Naive thymus-derived CD4-positive, alpha-beta T cell (primary cell): Measurements from ENCODE around the gene KIT. TPM values are rescaled to one million over a fixed set of nuclear protein-coding genes. Genes with fewer than 3 reads are reported as not detected.

Source experiments
- ATAC-seq: fragments of 150-1000 bp; cut with Tn5 transposase; 2 replicates; pipeline ENCODE4 v1.10.0; 2021; ENCODE audit warnings: mild to moderate bottlenecking, moderate library complexity
- CTCF ChIA-PET: fragments of 350-600 bp; sonication (Branson Sonifier 250); formaldehyde crosslinking; loops from one replicate; lab custom pipeline; 2021; ENCODE audit warnings: antibody characterized with exemption; lab: Charles Lee
- POLR2A ChIA-PET: fragments of 350-600 bp; sonication (Branson Sonifier 250); formaldehyde crosslinking; loops from one replicate; lab custom pipeline; 2021; ENCODE audit warnings: antibody characterized with exemption, inconsistent platforms; lab: Charles Lee
- DNase-seq, 9 donors: peaks; one replicate each; pipeline versions ENCODE4 v3.0.0 to v3.0.0-alpha.2; 2020 to 2022; ENCODE audit warnings: mixed read lengths in 1 of 9
- H3K27ac ChIP-seq: one replicate; pipeline ENCODE4 v1.7.0; 2013; ENCODE audit warnings: mild to moderate bottlenecking, low read depth, low read length, moderate library complexity
- H3K27me3 ChIP-seq, 2 donors: one replicate each; pipeline ENCODE4 v1.7.0; 2013; ENCODE audit warnings: low read length in 2 of 2, mild to moderate bottlenecking in 2 of 2, moderate library complexity in 2 of 2; ENCODE audit not compliant: control insufficient read depth in 2 of 2, insufficient read depth in 2 of 2
- H3K36me3 ChIP-seq, 3 experiments: 1 replicate in 2 of 3; 2 replicates in 1 of 3; pipeline ENCODE4 v1.7.0; 2013; ENCODE audit warnings: low read length in 3 of 3, mild to moderate bottlenecking in 3 of 3, moderate library complexity in 1 of 3; ENCODE audit not compliant: insufficient read depth in 3 of 3, control insufficient read depth in 2 of 3
- H3K4me1 ChIP-seq, 2 donors: one replicate each; pipeline ENCODE4 v1.7.0; 2013; ENCODE audit warnings: low read length in 2 of 2, mild to moderate bottlenecking in 2 of 2, moderate library complexity in 1 of 2; ENCODE audit not compliant: control insufficient read depth in 2 of 2, insufficient read depth in 2 of 2
- H3K4me3 ChIP-seq: 2 replicates; pipeline ENCODE4 v1.7.0; 2013; ENCODE audit warnings: mild to moderate bottlenecking, low read length
- H3K9me3 ChIP-seq, 3 experiments: 1 replicate in 2 of 3; 2 replicates in 1 of 3; pipeline ENCODE4 v1.7.0; 2013; ENCODE audit warnings: low read length in 3 of 3; ENCODE audit not compliant: control insufficient read depth in 2 of 3
- H3K27ac Mint-ChIP-seq, 9 donors: one replicate each; pipeline ENCODE4 v1.8.0; 2020 to 2022; ENCODE audit warnings: mixed read lengths in 9 of 9, mild to moderate bottlenecking in 8 of 9, moderate library complexity in 5 of 9, inconsistent platforms in 2 of 9
- H3K27me3 Mint-ChIP-seq, 5 donors: one replicate each; pipeline ENCODE4 v1.8.0; 2021 to 2022; ENCODE audit warnings: mixed read lengths in 5 of 5, mild to moderate bottlenecking in 1 of 5
- H3K36me3 Mint-ChIP-seq, 5 donors: one replicate each; pipeline ENCODE4 v1.8.0; 2020 to 2022; ENCODE audit warnings: mixed read lengths in 5 of 5, mild to moderate bottlenecking in 3 of 5, inconsistent platforms in 1 of 5
- H3K4me1 Mint-ChIP-seq, 7 donors: one replicate each; pipeline ENCODE4 v1.8.0; 2020 to 2022; ENCODE audit warnings: mixed read lengths in 7 of 7, mild to moderate bottlenecking in 3 of 7, inconsistent platforms in 1 of 7
- H3K4me3 Mint-ChIP-seq, 10 donors: one replicate each; pipeline ENCODE4 v1.8.0; 2020 to 2022; ENCODE audit warnings: mild to moderate bottlenecking in 10 of 10, mixed read lengths in 10 of 10, moderate library complexity in 6 of 10, inconsistent platforms in 2 of 10
- H3K9me3 Mint-ChIP-seq, 11 donors: one replicate each; pipeline ENCODE4 v1.8.0; 2020 to 2022; ENCODE audit warnings: mixed read lengths in 11 of 11, mild to moderate bottlenecking in 4 of 11, inconsistent platforms in 1 of 11, moderate library complexity in 1 of 11
- intact Hi-C, 2 donors: fragments of 100-400 bp; cut with micrococcal nuclease; formaldehyde crosslinking; loops; one replicate each; pipeline ENCODE4 v1.15.1; 2023
- polyA plus RNA-seq, 2 donors: library from polyadenylated mRNA; unstranded; fragments of 300-500 nt; fragmentation: Illumina TruSeq; gene quantifications; one replicate each; pipeline ENCODE4 v1.2.3, GENCODE V29; 2021
- total RNA-seq, 6 experiments: library from RNA in 5 of 6; stranded (reverse) in 5 of 6; gene quantifications; 1 replicate in 5 of 6; 2 replicates in 1 of 6; pipeline ENCODE4 v1.2.3 and lab custom pipeline; 2021 to 2026

The KIT gene
- total and polyA plus RNA-seq, 7 experiments from 2014 or later = 0.08 to 1.2 (median 0.16) TPM; not detected in 1

DNA sequence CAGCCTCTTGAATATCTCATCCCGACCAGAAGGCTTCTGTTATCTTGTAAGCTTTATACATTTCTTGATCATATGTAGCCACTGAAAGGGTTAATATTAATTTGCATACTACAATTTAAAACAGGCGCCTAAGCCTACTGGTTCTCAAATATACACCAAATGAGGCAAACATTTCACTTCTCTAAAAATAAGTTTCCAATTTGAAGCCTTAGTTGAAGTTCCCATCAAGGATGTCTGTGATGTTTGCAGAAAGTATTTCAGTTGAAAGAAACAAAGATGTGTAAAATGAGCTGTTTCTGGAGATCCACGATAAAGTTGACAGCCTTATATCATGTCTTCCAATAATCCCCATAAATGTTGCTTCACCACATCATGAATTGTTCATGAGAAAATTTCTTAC, 70.6 kb downstream of the KIT start:
- ChIA-PET CTCF (no interaction called here), POLR2A (no interaction called here)
- H3K36me3 ChIP-seq = no peaks in the 10 kb centered on the region
- Mint-ChIP-seq H3K4me1 (peaks cover 0 to 1% (median 0%) of the 10 kb centered on the region in 7 donors), H3K9me3 (peaks cover 0 to 4% (median 0%) of the 10 kb centered on the region in 11 donors), H3K4me3 (no peak overlapping the region), H3K27me3 (peaks cover 0 to 2% (median 0%) of the 10 kb centered on the region in 5 donors), H3K36me3 (no peaks in the 10 kb centered on the region), H3K27ac (no peak overlapping the region)
- intact Hi-C loops = no loop called here
- no peak overlapping the region for H3K4me3 ChIP-seq
- no peak overlapping the region for H3K27ac ChIP-seq
- DNase-seq (no peak), ATAC-seq (no peak)
- no peaks in the 10 kb centered on the region for H3K9me3 ChIP-seq
- no peaks in the 10 kb centered on the region for H3K27me3 ChIP-seq
- H3K4me1 ChIP-seq = no peaks in the 10 kb centered on the region

DNA sequence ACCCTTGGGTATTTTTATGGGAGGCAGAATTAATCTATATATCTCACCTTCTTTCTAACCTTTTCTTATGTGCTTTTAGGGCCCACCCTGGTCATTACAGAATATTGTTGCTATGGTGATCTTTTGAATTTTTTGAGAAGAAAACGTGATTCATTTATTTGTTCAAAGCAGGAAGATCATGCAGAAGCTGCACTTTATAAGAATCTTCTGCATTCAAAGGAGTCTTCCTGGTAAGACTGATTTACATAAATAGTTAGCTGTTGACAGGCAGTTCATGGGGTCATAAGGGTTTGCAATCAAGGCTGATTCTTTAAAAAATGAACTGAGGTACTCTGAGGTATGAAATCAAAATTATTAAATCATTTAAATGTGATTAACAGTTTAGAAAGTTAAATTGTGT, 71.5 kb downstream of the KIT start:
- no peaks in the 10 kb centered on the region for H3K36me3 Mint-ChIP-seq
- no peak overlapping the region for H3K4me3 Mint-ChIP-seq
- POLR2A ChIA-PET = no interaction called here
- no peak overlapping the region for H3K27ac ChIP-seq
- ATAC-seq = no peak
- no peak for DNase-seq
- intact Hi-C loops = no loop called here
- H3K27me3 Mint-ChIP-seq = peaks cover 0 to 2% (median 0%) of the 10 kb centered on the region in 5 donors
- H3K4me1 Mint-ChIP-seq = peaks cover 0 to 1% (median 0%) of the 10 kb centered on the region in 7 donors
- CTCF ChIA-PET = no interaction called here
- H3K4me1 ChIP-seq = no peaks in the 10 kb centered on the region
- no peak overlapping the region for H3K4me3 ChIP-seq
- H3K27ac Mint-ChIP-seq = no peak overlapping the region
- H3K27me3 ChIP-seq = no peaks in the 10 kb centered on the region
- H3K9me3 Mint-ChIP-seq = peaks cover 0 to 4% (median 0%) of the 10 kb centered on the region in 11 donors
- no peaks in the 10 kb centered on the region for H3K36me3 ChIP-seq
- H3K9me3 ChIP-seq = no peaks in the 10 kb centered on the region

DNA sequence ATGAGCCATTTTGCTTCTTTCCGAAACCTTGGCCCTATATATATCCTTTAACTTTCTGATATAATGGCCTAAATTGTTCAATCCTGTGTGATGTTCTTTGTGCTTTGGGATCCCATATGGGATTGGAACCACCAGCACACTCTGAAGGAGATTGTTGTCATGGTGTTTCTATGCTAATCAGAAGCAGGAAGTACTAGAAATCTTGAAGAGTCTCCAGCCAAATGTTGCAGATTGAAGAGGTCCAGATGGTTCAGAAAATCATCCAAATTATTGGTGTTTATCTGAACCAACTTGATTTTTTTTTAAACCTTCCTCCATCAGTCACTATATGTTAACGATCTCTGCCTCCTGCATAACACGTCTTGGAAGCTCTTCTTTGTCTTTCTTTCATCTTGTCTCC, 72.8 kb downstream of the KIT start:
- Histone ChIP-seq H3K9me3 (no peaks in the 10 kb centered on the region), H3K36me3 (no peaks in the 10 kb centered on the region), H3K4me3 (no peak overlapping the region), H3K27me3 (no peaks in the 10 kb centered on the region), H3K4me1 (no peaks in the 10 kb centered on the region), H3K27ac (no peak overlapping the region)
- no peaks in the 10 kb centered on the region for H3K36me3 Mint-ChIP-seq
- intact Hi-C loops = no loop called here
- peaks cover 0 to 4% (median 0%) of the 10 kb centered on the region in 11 donors for H3K9me3 Mint-ChIP-seq
- H3K27me3 Mint-ChIP-seq = peaks cover 0 to 2% (median 0%) of the 10 kb centered on the region in 5 donors
- ChIA-PET POLR2A (no interaction called here), CTCF (no interaction called here)
- H3K4me3 Mint-ChIP-seq = no peak overlapping the region
- peaks cover 0 to 1% (median 0%) of the 10 kb centered on the region in 7 donors for H3K4me1 Mint-ChIP-seq
- ATAC-seq = no peak
- no peak overlapping the region for H3K27ac Mint-ChIP-seq
- no peak for DNase-seq

DNA sequence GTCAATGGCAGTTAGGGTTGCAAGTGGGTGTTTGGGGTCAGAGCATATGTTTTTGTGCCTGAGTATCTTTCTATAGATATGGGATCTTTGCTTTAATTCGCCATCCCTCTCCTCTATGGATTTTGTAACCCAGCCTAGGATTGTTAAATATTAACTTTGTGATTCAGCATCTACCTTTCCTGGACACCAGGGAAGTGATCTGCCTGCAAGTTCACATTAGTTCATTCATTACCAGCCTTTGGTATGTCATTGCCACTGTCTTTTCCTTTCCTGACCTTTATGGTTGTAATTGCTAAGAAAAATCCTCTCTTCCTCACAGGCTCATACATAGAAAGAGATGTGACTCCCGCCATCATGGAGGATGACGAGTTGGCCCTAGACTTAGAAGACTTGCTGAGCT, 73.8 kb downstream of the KIT start:
- no peak for DNase-seq
- Histone ChIP-seq H3K27me3 (no peaks in the 10 kb centered on the region), H3K27ac (no peak overlapping the region), H3K9me3 (no peaks in the 10 kb centered on the region), H3K4me3 (no peak overlapping the region), H3K36me3 (no peaks in the 10 kb centered on the region), H3K4me1 (no peaks in the 10 kb centered on the region)
- Mint-ChIP-seq H3K4me3 (no peak overlapping the region), H3K4me1 (peaks cover 0 to 1% (median 0%) of the 10 kb centered on the region in 7 donors), H3K27ac (no peak overlapping the region), H3K9me3 (peaks cover 0 to 4% (median 0%) of the 10 kb centered on the region in 11 donors), H3K36me3 (no peaks in the 10 kb centered on the region), H3K27me3 (no peaks in the 10 kb centered on the region)
- intact Hi-C loops = no loop called here
- ATAC-seq = no peak
- ChIA-PET POLR2A (no interaction called here), CTCF (interaction anchor here (0.6 kb wide), 1 partner anchor 50 kb away, joined by 5 read pairs; no protein-coding TSS in a partner anchor)

DNA sequence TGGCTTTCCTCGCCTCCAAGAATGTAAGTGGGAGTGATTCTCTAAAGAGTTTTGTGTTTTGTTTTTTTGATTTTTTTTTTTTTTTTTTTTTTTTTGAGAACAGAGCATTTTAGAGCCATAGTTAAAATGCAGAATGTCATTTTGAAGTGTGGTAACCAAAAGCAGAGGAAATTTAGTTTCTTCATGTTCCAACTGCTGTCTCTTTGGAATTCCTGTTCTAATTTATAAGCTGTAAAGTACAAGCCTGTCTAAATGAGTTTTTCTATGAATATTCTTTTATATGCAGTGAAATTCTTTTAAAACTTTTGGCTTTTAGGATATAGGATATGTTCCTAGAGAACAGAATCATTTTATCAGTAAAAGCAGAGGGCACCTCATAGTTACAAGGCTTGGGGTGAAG, 74.2 kb downstream of the KIT start:
- no peak for ATAC-seq
- no peak for DNase-seq
- Histone ChIP-seq H3K4me3 (no peak overlapping the region), H3K27ac (no peak overlapping the region), H3K4me1 (no peaks in the 10 kb centered on the region), H3K27me3 (no peaks in the 10 kb centered on the region), H3K9me3 (no peaks in the 10 kb centered on the region), H3K36me3 (no peaks in the 10 kb centered on the region)
- ChIA-PET CTCF (interaction anchor here (0.6 kb wide), 1 partner anchor 50 kb away, joined by 5 read pairs; no protein-coding TSS in a partner anchor), POLR2A (interaction anchor here (0.6 kb wide), 1 partner anchor 17 kb away, joined by 4 read pairs; no protein-coding TSS in a partner anchor)
- H3K4me1 Mint-ChIP-seq = peaks cover 0 to 1% (median 0%) of the 10 kb centered on the region in 7 donors
- no peak overlapping the region for H3K27ac Mint-ChIP-seq
- no peak overlapping the region for H3K4me3 Mint-ChIP-seq
- H3K9me3 Mint-ChIP-seq = peaks cover 0 to 4% (median 0%) of the 10 kb centered on the region in 11 donors
- H3K27me3 Mint-ChIP-seq = no peaks in the 10 kb centered on the region
- intact Hi-C loops = no loop called here
- no peaks in the 10 kb centered on the region for H3K36me3 Mint-ChIP-seq

DNA sequence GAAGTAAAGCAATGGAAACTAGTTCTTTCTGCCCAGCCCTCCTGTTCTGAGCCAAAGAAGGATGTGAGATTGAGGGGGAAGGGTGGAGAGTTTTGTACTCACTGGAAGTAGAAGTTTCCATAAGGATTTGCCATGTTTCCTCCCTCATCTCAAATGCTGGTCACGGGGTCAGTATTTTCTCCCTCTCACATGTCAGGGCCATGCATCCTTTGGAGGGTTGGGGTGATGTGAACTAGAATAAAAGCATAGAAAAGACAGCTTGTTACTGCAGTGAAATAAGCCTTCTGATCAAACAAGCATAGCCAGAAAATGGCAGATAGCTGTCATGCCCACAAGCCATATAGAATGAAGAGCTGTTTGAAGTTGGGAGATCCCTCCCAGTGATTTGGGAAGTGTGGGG, 79.7 kb downstream of the KIT start:
- ChIA-PET POLR2A (no interaction called here), CTCF (no interaction called here)
- H3K36me3 ChIP-seq = no peaks in the 10 kb centered on the region
- DNase-seq (no peak), ATAC-seq (no peak)
- H3K27ac ChIP-seq = no peak overlapping the region
- H3K4me3 ChIP-seq = no peak overlapping the region
- Mint-ChIP-seq H3K36me3 (no peaks in the 10 kb centered on the region), H3K4me3 (no peak overlapping the region), H3K27me3 (peaks cover 0 to under 1% (median 0%) of the 10 kb centered on the region in 5 donors), H3K27ac (no peak overlapping the region), H3K4me1 (no peaks in the 10 kb centered on the region), H3K9me3 (peaks cover 0 to 2% (median 0%) of the 10 kb centered on the region in 11 donors)
- no peaks in the 10 kb centered on the region for H3K9me3 ChIP-seq
- intact Hi-C loops = no loop called here
- no peaks in the 10 kb centered on the region for H3K4me1 ChIP-seq
- H3K27me3 ChIP-seq = no peaks in the 10 kb centered on the region

DNA sequence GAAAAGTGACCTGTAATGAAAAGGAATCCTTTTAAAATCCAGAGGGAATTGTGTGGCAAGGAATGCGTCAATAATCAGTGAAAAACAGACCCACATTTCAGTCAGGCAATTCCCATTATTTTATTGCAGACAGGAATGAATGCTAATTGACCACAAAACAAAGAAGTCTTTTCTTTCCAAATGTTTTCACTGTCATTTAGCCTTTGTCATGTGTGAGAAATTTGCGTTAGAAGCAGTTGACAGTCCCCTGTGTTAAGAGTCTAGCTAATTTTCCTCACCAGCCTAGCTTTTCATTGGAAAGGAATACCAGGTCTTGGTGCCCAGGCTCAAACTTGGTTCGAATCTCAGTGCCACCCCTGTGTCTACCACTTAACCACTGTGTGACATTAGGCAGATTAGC, 83.4 kb downstream of the KIT start:
- Mint-ChIP-seq H3K27me3 (peaks cover 0 to 6% (median 0%) of the 10 kb centered on the region in 5 donors), H3K4me3 (no peak overlapping the region), H3K9me3 (peaks cover 0 to 16% (median 4%) of the 10 kb centered on the region in 11 donors), H3K36me3 (peaks cover 0 to 6% (median 0%) of the 10 kb centered on the region in 5 donors), H3K27ac (no peak overlapping the region), H3K4me1 (peaks cover 0 to 4% (median 0%) of the 10 kb centered on the region in 7 donors)
- intact Hi-C loops = no loop called here
- Histone ChIP-seq H3K27ac (no peak overlapping the region), H3K9me3 (no peaks in the 10 kb centered on the region), H3K4me1 (no peaks in the 10 kb centered on the region), H3K4me3 (no peak overlapping the region), H3K36me3 (no peaks in the 10 kb centered on the region), H3K27me3 (no peaks in the 10 kb centered on the region)
- ChIA-PET POLR2A (no interaction called here), CTCF (no interaction called here)
- ATAC-seq (no peak), DNase-seq (no peak)
